Body of pancreas (tissue), 4 donors: ENCODE data around the gene FAM193A. TPM values are rescaled to one million over a fixed set of nuclear protein-coding genes. Genes with fewer than 3 reads are reported as not detected.

Source experiments
- ATAC-seq: fragments of 150-250 bp; one replicate; pipeline ENCODE4 v1.9.1; 2016
- DNase-seq, 4 donors: peaks; one replicate each; pipeline ENCODE4 v3.0.0-alpha.2; 2019
- H3K27ac ChIP-seq, 4 donors: fragments of 200-600 bp; sonication (generic); 1 replicate in 3 of 4; 2 replicates in 1 of 4; pipeline versions ENCODE4 v1.5.1 to v1.6.1; 2016 to 2019; ENCODE audit warnings: mild to moderate bottlenecking in 1 of 4, mixed read lengths in 1 of 4, moderate library complexity in 1 of 4
- H3K27me3 ChIP-seq, 2 donors: fragments of 200-600 bp; sonication (generic); one replicate each; pipeline ENCODE4 v1.6.0; 2016; ENCODE audit warnings: mild to moderate bottlenecking in 1 of 2
- H3K36me3 ChIP-seq, 2 donors: fragments of 200-600 bp; sonication (generic); replicated peaks in 1 of 2; 2 replicates each; pipeline ENCODE4 v1.5.1; 2016; ENCODE audit warnings: low read depth in 2 of 2; ENCODE audit not compliant: insufficient read depth in 1 of 2
- H3K4me1 ChIP-seq: fragments of 200-600 bp; sonication (generic); one replicate; pipeline ENCODE4 v1.6.0; 2016
- H3K4me3 ChIP-seq, 2 donors: fragments of 200-600 bp; sonication (generic); 1 replicate in 1 of 2; 2 replicates in 1 of 2; pipeline ENCODE4 v1.5.1; 2016 to 2019
- H3K9me3 ChIP-seq, 3 donors: fragments of 200-600 bp; sonication (generic); 1 replicate in 2 of 3; 2 replicates in 1 of 3; pipeline ENCODE4 v1.5.1; 2016
- CTCF ChIP-seq, 7 experiments: fragments of 450-650 bp in 4 of 7; fragments of 200-600 bp in 3 of 7; sonication (generic) in 3 of 7; IDR thresholded peaks; one replicate each; pipeline ENCODE4 v1.5.1; 2016 to 2019; ENCODE audit warnings: antibody characterized with exemption in 7 of 7
- POLR2A ChIP-seq, 3 donors: fragments of 450-650 bp; IDR thresholded peaks; one replicate each; pipeline ENCODE4 v1.6.1; 2016; ENCODE audit warnings: antibody characterized with exemption in 3 of 3, mild to moderate bottlenecking in 2 of 3
- WGBS, 2 donors: methylation state at CpG; one replicate each; pipeline ENCODE4 v1.1.5; 2017; 5-methylcytosine and 5-hydroxymethylcytosine counted together
- intact Hi-C: fragments of 100-400 bp; cut with DNase I; formaldehyde crosslinking; loops from one replicate; pipeline ENCODE4 v1.15.1; 2023
- total RNA-seq, 2 donors: library from RNA; depleted of rRNA; stranded (reverse); fragments of >200 nt; gene quantifications; one replicate each; pipeline ENCODE4 v1.1.0, GENCODE V29; 2016

FAM193A gene
- total RNA-seq, 2 donors from 2014 or later = 14.8 to 22.7 TPM

DNA sequence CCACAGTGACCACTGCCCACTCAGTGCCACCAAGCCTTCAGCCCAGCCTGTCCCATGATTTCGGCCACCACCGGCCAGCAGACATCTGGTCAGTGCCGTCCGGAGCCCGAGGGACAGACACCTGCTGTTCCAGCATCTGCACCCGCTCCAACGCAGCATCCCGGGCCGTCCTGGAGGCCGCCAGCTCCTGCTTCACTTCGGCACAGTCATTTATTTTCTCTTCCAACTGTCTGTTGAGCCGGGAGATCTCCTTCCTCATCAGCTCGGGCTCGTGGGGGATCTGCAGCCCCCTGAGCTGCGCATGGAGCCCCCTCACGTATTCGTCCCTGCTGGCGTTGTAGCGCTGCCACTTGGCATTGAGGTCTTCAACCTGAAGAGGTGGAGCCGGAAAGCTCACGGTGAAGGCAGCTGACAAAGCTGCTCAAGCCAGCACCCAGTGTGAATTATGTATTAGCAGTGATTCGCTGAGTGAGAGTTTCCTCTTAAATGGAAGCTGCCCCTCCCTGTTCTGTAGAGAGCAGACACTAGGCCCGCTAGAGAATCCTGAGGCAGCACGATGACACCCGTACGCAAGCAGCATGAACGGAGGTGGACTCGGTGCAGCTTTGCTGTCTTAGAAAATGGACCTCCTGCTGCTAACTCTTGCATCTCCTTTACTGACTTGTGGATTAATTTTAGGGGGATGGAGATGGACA lies 208.3 kb downstream of the FAM193A start:
- no peaks in the 10 kb centered on the region for H3K9me3 ChIP-seq
- peaks cover 9 to 28% of the 10 kb centered on the region in 2 donors for H3K36me3 ChIP-seq
- H3K4me3 ChIP-seq = no peak overlapping the region
- TF ChIP-seq CTCF (IDR thresholded peaks at IDR 0.05) = no peak
- no peak for TF ChIP-seq POLR2A (IDR thresholded peaks at IDR 0.05)
- 95 to 96% methylated on average over 28 of the region's 28 CpGs for WGBS, 2 donors
- no peaks in the 10 kb centered on the region for H3K27me3 ChIP-seq
- H3K27ac ChIP-seq = no peak overlapping the region
- DNase-seq = no peak
- no peak for ATAC-seq
- H3K4me1 ChIP-seq = no peaks in the 10 kb centered on the region
- intact Hi-C loops = no loop called here

DNA sequence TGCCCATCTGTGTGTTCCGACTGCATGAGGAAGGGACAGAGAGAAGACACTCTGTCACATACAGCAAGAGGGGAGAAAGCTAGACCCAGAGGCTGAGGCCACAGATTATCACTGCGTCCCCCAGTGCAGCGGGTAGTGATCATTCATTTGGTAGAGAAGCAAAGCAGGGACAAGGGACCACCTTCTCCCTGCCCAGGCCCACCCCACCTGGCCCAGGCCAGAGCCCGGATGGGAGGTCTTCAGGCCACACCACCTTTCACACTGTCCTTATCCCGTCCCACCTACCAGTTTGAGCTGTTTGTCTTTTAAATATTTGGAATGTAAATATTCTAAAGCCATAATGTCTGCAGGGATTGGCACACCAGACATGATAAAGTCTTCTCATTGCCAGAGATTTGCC lies 209.1 kb downstream of the FAM193A start:
- H3K4me1 ChIP-seq = no peaks in the 10 kb centered on the region
- no peak overlapping the region for H3K4me3 ChIP-seq
- WGBS, 2 donors = 92 to 98% methylated on average over 5 of the region's 5 CpGs
- ATAC-seq = no peak
- DNase-seq = no peak
- TF ChIP-seq POLR2A (IDR thresholded peaks at IDR 0.05) (no peak), CTCF (IDR thresholded peaks at IDR 0.05) (no peak)
- H3K27ac ChIP-seq = peak overlapping the region in 1 of 4 donors; percentile 39
- no peaks in the 10 kb centered on the region for H3K27me3 ChIP-seq
- intact Hi-C loops = no loop called here
- H3K9me3 ChIP-seq = no peaks in the 10 kb centered on the region
- H3K36me3 ChIP-seq = peaks cover 9 to 28% of the 10 kb centered on the region in 2 donors

DNA sequence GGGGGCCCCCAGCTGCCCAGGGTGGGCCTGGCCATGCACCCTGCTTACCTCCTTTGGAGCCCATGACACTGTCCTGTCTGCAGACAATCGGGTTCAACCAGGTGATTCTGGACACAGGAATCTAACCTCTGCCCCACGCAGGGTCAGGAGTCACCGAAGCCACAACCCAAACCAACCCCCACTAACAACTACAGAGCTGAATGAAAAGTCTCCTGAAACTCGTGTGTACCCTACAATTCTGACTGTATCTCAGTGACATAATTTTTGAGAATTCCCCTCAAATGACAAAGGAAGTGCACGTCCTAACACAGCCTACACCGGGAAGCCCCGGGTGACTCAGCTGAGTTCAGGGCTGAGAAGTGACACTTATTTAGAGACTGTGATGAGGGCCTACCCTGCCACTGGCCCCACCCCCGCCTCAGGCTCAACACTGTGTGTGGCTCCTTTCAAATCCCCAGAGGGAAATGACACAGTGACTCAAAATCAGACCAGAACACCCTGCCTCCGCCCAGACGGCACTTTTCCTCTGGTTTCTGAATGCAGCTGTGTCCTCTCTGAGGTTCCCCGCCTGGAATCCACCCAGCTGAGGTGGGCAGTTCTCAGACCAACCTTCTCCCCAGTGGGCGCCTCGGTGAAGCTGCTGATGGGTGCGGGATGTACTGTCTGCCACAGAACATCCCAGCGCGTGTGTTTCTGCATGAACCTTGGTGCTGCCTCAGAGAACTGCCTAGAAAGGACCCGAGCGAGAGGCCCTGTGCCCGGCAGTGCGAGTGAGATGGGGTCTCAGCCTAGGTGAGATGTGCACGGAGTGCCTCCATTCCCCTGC lies 209.7 kb downstream of the FAM193A start:
- intact Hi-C loops = no loop called here
- Histone ChIP-seq H3K36me3 (peaks cover 9 to 28% of the 10 kb centered on the region in 2 donors), H3K4me3 (no peak overlapping the region), H3K27ac (peak overlapping the region in 1 of 4 donors; percentile 58), H3K9me3 (no peaks in the 10 kb centered on the region), H3K27me3 (no peaks in the 10 kb centered on the region), H3K4me1 (no peaks in the 10 kb centered on the region)
- TF ChIP-seq POLR2A (IDR thresholded peaks at IDR 0.05) = no peak
- no peak for TF ChIP-seq CTCF (IDR thresholded peaks at IDR 0.05)
- 67 to 72% methylated on average over 4 to 21 of the region's 21 CpGs for whole genome bisulfite sequencing, 2 donors
- ATAC-seq = peak; percentile 62
- DNase-seq = peak in 1 of 4 donors; percentile 54

DNA sequence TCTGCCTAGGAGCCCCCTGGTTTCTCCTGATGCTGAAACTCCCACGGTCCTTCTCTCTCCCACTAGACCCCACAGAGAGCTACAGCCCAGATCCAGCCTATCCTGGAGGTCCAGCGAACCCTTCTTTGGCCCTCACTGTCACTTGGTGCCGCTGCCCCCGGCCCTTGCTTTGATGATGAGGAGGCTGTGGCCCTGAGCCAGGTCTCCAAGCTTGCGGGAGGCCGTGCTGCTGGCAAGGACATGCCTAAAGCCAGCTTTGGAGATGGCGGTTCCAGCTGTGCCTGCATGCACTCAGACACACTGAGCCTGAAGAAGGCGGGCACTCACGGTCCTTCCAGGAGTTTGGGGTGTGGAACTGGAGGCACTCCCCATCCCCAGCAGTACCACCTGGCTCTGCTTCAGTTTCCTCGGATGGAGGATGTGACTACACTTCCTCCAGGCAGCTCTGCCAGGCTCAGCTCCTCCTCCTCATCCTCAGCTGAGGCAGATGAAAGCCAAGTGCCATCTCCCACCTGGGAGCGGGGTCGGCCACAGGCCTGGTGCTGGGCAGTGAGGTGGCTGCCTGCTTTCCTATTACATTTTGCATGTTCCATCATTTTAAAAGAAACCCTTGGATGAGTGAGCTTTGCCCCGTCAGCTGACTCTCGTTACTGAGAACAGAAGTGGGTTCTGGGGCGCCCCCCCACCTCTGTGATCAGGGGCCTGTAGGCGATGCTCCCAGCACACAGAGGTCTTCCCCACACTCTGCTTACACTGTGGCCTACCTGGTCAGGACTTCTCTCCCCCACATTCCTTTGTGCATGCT lies 210.6 kb downstream of the FAM193A start:
- H3K27me3 ChIP-seq = no peaks in the 10 kb centered on the region
- no peaks in the 10 kb centered on the region for H3K9me3 ChIP-seq
- no peak overlapping the region for H3K4me3 ChIP-seq
- no peak for DNase-seq
- H3K36me3 ChIP-seq = peaks cover 9 to 28% of the 10 kb centered on the region in 2 donors
- no peak for ATAC-seq
- TF ChIP-seq POLR2A (IDR thresholded peaks at IDR 0.05) (no peak), CTCF (IDR thresholded peaks at IDR 0.05) (no peak)
- no peaks in the 10 kb centered on the region for H3K4me1 ChIP-seq
- 85 to 100% methylated on average over 2 to 16 of the region's 16 CpGs for WGBS, 2 donors
- peak overlapping the region in 1 of 4 donors; percentile 58 for H3K27ac ChIP-seq
- intact Hi-C loops = no loop called here
